HG03342 (cell line): ENCODE results near the gene KIAA1217.
"Not testable (repeated sequence)": the region's sequence is repeated elsewhere in the genome, so short reads cannot be mapped to it uniquely, and the experiment has no call there.

Source experiments
- ATAC-seq: cut with Tn5 transposase; IDR thresholded peaks from one replicate; pipeline ENCODE4 v1.9.1; 2021; ENCODE audit warnings: mild to moderate bottlenecking, moderate library complexity; ENCODE audit not compliant: unreplicated experiment

The KIAA1217 gene

DNA sequence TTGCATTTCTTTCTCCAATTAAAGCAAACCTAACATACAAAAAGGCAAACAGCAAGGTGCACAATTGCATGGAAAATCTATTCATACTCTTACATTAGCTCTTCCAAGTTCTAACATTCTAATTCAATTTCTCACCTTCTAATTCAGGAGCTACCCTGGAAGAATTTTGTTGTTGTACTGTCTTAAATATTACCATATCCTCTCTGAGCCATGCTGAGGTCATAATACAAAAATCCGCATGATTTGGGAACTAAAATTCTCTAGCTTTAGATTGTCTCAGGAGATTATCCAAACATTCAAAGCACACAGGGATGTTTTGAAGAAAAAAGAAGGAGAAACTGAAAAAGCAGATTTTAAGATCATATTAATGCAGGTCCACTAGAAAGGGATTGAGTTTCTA, 229.9 kb downstream of the KIAA1217 start:
- no peak for ATAC-seq

DNA sequence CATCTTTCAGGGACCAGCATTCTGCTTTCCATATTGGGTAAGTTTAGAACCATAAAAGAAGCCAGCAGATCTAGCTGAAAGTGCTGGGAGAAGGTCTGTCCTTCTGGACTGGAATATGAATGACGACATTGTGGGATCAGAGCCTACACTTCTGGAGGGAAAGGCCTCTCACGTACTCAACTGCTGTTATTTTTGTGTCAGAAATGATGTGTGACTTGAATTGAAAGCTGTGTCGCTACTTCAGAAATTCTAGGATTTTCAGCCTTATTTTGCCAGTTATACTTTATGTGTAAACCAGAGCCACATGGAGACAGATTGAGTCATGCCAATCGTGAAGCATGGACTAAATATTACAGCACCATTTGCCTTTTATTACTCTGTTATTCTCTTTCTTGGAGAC, 231.0 kb downstream of the KIAA1217 start:
- no peak for ATAC-seq

DNA sequence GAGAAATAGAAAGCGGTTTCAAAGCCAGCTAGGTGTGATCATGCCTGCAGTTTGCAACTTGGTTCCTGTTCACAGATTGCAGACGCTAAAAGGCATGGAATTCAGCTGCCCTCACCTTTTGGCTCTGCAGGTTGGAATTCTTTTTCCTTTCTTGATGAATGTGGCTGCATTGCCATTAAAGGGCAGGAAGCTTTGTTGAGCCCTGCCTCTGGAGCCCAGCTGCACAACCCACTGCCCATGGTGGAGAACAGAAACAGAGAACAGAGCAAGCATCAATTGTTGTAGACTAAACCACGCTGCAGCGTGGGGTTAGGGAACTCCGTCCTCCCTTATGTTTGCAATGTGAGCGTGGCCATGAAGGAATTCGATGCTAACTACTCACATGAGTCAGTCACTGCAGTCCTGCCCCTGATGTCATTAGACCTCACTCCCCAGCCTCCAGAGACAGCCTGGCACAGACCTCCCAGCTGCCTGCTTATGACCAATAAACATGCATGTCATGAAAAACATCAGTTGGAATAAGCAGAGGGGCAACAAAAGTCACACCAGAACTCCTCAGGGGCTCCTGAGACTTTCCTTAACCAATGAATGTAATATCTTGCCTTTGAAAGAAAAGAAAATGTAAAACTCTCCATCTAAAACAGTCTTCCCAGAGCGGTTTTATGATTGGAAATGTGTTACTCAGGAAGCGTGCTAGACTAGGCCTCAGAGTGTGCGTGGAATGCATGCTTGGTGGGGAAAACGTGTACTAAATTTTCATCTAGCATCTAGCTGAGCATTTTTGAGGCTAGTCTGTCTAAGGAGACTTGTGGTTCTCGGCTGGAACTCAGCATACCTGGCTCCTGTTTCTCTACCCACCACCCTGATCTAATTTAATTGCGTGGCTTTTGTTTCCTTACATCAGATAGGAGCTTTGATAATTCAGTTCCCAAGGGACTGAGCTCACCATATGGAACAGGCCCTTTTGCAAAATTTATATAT, 232.2 kb downstream of the KIAA1217 start:
- no peak for ATAC-seq

DNA sequence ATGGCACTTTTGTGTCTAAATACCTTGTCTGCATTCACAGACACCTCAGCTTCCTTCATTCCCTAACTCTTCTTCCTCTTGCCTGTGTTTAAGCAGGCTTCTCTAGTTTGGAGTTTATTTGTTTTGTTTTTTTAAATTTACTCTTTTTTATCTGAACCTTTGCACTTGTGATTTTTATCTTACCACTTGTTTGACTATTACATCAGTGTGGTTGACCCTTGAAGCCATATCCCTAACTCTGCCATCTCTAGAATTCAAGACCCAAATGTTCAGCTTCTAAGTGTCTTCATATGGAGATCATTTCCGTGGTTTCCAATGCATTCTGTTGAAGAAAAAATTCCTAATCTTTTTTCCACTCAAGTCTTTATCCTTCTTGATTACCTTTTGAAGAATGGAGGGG, 233.3 kb downstream of the KIAA1217 start:
- ATAC-seq, result no peak

DNA sequence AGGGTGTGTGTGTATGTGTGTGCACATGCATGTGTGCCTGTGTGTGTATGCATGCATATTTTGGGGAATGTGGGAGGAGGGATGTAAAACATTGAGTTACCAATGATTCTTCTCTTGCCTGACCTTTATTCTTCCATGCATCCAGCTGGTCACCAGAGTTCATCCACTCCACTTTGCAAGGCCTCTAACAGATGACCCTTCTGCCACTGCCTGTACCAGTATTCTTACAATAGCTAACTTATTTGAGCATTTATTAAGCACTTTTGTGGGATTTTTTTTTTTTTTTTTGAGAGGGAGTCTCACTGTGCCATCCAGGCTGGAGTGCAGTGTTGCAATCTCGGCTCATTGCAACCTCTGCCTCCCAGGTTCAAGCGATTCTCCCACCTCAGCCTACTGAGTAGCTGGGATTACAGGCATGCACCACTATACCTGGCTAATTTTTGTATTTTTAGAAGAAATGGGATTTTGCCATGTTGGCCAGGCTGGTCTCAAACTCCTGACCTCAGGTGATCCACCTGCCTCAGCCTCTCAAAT, 233.8 kb downstream of the KIAA1217 start:
- not testable (repeated sequence) for ATAC-seq

DNA sequence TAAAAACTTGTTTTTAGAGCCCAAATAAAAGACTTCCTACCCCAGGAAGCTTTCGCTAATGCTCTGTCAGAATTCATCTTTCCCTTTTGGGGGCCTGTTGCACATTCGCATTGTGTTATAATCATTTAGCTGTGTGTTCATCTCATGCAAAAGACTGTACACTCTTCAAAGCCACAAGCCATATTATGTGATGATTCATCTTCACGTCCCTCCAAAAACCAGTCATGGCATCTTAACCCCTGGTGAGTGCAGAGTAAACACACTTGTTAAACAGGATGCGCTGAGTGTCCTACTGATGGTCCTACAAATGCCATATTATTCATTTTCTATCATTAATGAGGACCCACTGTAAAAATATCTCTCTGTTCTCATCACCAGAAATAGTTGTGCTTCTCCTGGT, 235.4 kb downstream of the KIAA1217 start:
- ATAC-seq, result no peak

DNA sequence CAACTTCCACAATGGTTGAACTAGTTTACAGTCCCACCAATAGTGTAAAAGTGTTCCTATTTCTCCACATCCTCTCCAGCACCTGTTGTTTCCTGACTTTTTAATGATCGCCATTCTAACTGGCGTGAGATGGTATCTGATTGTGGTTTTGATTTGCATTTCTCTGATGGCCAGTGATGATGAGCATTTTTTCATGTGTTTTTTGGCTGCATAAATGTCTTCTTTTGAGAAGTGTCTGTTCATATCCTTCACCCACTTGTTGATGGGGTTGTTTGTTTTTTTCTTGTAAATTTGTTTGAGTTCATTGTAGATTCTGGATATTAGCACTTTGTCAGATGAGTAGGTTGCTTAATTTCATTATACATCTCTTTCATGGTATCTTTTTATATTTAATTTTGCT, 237.0 kb downstream of the KIAA1217 start:
- not testable (repeated sequence) for ATAC-seq

DNA sequence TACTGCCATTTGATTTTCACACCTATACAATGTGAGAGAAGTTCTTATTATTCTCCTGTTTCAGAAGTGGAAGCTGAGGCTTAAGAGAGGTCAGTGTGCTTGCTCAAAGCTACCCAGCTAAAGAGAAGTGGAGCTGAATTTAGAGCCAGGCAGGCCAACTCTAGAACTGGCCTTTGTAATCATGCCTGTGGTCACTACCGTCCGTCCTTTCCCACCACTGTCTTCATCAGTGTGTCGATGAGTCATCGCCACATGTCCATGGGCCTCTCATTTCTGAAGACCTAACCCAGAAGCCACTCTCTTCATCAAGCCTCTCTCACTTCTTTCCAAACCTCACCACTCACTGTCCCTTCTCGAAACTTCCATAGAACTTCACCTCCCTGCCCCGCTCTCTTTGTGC, 237.8 kb downstream of the KIAA1217 start:
- no peak for ATAC-seq

DNA sequence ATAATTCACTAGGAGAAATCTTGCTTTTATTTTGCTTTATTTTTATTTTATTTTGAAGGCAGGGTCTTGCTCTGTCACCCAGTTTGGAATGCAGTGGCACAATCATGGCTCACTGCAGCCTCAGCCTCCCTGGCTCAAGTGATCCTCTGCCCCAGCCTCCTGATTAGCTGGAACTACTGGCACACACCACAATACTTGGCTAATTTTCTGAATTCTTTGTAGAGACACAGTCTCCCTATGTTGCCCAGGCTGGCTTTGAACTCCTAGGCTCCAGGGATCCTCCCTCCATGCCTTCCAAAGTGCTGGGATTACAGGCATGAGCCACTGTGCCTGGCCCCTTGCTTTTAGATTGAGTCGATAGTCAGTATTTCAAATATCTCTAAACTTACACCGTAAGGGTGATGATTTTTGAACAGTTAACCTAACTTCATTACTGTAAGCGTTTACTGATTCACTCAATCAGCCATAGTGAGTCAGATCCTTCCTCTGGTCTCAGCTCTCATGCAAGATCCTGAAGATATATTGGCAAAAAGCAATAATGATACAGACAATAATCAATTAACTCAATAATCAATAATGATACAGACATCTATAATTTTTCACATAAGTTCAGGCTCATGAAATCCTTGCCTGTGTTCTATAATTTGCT, 239.5 kb downstream of the KIAA1217 start:
- ATAC-seq, result no peak

DNA sequence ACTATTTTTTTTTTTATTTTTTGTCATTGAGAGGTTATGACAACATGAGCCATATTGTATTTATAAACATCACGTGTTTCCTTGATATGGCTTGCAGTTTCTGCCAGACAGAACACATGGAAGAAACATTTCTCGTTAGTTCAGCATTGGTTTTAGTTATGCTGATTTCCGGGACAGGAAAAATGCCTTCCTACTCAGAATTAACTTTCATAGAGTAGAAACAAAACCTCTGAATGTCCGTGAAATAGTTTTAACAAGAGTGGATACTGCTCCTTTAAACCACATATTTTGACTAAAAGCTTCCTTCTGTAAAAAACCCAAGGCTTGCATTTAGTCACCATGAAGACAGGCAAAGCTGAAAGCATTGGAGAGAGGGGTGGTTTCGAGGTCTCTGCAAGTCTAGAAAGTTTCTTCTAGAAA, 240.4 kb downstream of the KIAA1217 start:
- ATAC-seq, result peak; percentile 88

DNA sequence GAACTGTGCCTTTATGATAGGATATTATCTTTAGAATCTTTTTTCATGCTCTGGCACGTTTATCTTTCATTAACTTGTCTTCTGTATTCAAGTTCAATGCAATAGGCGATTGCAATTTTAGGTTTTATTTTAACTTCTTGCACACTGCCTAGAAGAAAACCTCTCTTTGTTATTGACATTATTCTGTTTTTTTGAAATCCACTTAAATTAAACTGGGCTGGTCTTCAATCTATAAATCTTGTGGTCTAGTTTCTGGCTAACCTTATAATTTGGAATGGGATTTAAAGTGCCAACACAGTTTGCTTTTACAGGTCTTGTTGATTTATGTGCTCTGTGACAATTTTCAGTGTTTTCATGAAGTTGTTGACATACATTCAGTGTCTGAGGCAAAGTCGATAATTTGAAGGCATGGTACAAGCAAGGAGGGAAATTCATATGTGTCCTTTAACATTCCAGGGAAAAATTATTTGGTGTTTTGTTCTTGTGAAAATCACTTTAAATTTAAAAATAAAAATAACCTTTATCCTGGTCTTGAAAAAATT, 240.9 kb downstream of the KIAA1217 start:
- ATAC-seq, result no peak

DNA sequence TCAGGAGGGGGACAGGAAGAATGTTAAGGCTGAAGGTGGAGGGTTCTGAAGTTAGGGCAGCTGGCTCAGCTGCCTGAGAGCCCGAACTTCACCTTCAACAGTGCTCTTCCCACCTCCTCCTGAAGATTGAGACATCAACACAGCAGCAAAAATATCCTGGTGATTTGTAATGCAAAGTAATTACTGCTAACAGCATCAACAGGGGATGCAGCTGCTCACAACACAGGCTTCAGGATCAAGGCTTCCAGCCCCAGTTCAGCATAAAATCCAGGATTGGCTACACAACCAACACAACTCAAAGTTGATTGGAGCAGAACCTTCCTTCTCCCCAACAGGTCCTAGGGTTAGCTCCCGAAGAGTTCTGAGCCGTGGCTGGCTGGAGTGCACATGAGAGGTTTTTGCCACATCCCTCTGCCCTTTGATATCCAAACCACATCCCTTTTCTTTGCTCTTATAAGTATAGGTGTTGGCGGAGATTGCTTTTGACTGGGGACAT, 242.4 kb downstream of the KIAA1217 start:
- ATAC-seq, result no peak

DNA sequence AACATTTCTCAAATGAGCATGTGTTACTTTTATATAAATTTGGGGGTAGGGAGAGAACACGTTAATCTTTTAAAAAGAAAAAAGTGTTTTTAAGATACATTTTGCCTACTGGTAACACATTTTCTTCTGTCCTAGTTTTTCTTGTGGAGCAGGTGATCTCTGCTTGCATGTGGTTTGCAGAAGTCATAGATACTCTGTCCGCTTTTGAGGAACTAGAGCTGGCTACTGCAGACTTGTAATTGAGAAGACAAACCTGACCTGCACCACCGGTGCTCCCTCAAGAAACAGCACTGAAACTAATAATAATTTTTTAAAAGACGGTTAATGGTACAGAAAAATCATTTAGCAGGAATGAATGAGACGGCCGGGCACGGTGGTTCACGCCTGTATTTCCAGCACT, 243.1 kb downstream of the KIAA1217 start:
- no peak for ATAC-seq

DNA sequence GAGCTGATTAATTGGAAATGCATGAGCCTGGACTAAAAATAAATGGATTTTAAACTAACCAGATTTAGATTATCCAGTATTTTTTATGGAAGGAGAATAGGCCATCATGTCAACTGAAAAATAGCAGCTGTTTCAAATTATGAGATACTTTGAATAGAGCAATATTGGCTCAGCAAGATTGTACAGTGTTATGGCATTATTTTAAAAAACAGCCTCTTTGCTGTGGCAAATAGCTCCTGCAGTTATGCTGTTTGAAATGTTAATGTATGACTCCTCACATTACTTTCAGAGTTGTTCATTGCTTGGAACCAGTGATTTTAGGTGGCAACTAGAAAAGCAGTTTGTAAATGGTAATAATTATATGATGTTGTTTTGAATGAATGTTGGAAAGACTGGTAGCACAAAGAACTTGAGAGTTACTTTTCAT, 244.5 kb downstream of the KIAA1217 start:
- no peak for ATAC-seq

DNA sequence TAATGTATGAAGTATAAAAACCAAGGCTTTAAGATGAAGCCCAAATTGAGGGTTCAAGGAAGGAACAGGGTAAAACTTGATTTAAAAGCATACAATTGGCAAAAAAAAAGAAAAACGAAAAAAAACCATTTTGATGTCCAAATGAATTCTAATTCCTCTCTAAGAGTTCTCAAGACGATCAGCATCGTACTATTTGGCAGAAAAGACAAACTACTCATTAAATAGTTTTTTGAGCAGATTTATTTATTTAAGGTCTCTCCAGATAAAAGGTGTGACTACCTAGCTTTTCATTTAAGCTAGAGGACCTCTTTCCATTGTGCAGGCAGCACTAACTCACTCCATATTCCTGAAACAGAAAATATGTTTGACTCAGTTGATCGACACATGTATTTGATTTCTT, 245.0 kb downstream of the KIAA1217 start:
- no peak for ATAC-seq

DNA sequence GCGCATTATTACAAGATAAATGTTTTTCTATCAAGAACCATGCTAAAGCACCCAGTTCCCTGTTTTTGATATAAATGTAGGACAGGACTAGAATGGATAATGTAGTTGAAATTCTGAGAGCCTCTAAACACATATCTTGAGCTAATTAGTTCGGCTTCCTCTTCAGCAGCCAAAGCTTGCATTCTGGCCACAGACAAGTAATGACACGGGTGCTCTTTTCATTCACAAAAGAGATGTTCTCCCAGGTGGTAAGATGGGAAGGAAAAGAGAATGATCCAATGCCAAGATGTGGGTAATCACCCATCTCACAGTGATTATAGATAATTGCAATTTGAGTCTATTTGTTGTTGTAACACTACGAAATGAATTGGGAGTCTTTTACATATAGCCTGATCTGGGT, 246.5 kb downstream of the KIAA1217 start:
- no peak for ATAC-seq

DNA sequence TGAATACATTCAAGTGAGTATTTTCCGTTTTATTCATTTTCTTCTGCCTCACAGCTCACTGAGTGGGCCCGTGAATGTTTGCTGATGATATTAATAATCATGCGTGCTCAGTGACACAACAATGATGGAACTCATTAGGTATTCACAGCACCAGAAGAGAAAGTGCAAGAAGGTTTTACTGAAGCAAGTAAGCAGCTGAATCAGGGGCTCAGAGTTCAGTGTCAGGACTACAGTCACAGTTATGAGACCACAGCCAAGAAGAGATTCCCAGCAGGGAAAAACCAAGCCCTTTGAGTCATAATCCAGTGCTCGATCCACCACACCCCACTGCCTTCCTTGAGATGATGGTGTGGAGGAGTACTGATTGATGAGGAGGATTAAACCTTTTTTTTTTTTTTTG, 247.4 kb downstream of the KIAA1217 start:
- ATAC-seq, result no peak

DNA sequence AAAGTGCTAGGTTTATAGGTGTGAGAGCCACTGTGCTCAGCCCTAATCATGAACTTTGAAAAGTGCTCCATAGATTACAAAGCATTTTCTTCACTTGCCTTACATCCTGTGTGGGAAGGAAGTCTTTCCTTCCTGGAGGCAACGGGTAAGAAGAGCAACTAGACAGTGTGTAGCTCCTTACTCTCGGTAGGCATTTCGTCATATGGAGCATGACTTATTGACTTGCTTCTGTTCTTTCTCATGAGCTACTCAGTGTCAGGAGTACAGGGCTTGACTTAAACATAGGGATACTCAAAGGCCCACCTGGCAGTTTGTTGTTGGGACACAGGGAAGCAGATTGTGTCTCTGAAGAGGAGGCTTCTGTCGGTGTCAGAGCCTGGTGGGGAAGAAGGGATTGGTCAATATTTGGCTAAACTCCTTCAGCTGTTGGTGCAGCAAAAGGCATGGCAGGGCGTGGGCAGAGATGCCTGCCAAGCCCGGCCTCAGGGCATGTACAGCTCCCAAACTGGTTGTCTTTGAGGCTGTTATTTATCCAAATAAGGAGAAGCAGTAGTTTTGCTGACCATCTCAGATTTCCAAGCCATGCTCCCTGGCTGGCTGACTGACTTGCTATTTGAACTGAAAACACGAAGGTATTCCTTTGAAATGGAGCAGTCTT, 248.9 kb downstream of the KIAA1217 start:
- no peak for ATAC-seq

DNA sequence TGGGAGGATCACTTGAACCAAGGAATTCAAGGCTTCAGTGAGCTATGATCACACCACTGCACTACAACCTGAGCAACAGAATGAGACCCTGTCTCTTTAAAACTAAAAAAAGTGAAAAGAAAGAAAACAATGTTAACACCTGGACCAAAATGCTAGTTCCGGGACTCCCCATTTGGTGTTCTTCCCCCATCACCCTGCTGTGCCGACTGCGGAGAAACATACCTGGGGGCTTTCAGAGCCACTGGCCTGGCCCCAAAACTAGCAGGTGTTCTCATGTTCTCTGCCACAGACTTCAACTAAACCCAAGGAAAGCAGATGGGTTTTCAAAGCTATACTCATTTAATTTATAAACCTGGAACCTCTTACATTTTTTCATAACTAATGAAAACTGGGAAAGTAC, 250.9 kb downstream of the KIAA1217 start:
- ATAC-seq, result no peak

DNA sequence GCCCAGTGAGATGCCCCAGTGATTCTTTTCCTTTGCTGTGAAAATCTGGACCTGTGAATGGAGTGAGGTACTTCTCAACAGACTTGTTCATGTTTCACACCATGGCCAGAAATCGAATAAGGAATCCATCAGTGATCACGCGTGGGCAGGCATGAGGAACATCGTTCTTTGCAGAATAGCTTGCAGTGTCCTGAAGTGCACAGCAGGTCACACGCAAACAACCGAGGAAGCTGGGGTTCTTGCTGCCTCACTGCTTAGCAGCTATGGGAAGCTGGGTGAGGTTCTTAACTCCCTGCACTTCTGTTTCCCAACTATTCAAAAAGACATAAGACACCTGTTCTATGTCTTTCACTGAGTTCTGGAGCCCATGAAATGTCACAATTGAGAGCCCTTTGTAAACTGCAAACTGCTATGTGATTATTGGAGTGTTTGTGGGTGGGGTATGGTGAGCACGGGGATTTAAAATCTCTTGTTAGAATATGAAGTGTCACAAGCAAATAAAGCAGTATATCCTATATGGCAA, 253.4 kb downstream of the KIAA1217 start:
- ATAC-seq, result no peak
